Mesenchymal stem cell (in vitro differentiated cells and primary cell): ENCODE data around the gene C5orf52. TPM values are rescaled to one million over a fixed set of nuclear protein-coding genes. Genes with fewer than 3 reads are reported as not detected.

Source experiments
- DNase-seq: peaks from one replicate; pipeline ENCODE4 v3.0.0-alpha.2; 2013
- H2AFZ ChIP-seq: one replicate; pipeline ENCODE4 v1.6.1; 2013; ENCODE audit warnings: low read depth, mild to moderate bottlenecking, control low read depth, inconsistent platforms, low read length, moderate library complexity
- H2AK5ac ChIP-seq: 2 replicates; pipeline ENCODE4 v1.6.1; 2013; ENCODE audit warnings: low read length, moderate library complexity, mild to moderate bottlenecking, inconsistent platforms; ENCODE audit not compliant: severe bottlenecking
- H2BK120ac ChIP-seq: one replicate; pipeline ENCODE4 v1.6.1; 2013; ENCODE audit warnings: low read depth, mild to moderate bottlenecking, inconsistent platforms, low read length, moderate library complexity
- H2BK12ac ChIP-seq, 2 experiments: one replicate each; pipeline ENCODE4 v1.6.1; 2013; ENCODE audit warnings: inconsistent platforms in 2 of 2, low read length in 2 of 2, mild to moderate bottlenecking in 2 of 2, moderate library complexity in 2 of 2, control low read depth in 1 of 2
- H2BK15ac ChIP-seq: one replicate; pipeline ENCODE4 v1.6.1; 2013; ENCODE audit warnings: mild to moderate bottlenecking, low read depth, inconsistent platforms; ENCODE audit not compliant: poor library complexity, severe bottlenecking
- H2BK5ac ChIP-seq: 2 replicates; pipeline ENCODE4 v1.6.1; 2013; ENCODE audit warnings: low read depth, mild to moderate bottlenecking, low read length, control low read depth, inconsistent platforms; ENCODE audit not compliant: poor library complexity, severe bottlenecking
- H3K14ac ChIP-seq, 2 experiments: one replicate each; pipeline ENCODE4 v1.6.1; 2013; ENCODE audit warnings: inconsistent platforms in 2 of 2, low read length in 2 of 2, control low read depth in 1 of 2, mild to moderate bottlenecking in 1 of 2, moderate library complexity in 1 of 2
- H3K18ac ChIP-seq, 2 experiments: one replicate each; pipeline ENCODE4 v1.6.1; 2013; ENCODE audit warnings: inconsistent platforms in 2 of 2, low read length in 2 of 2, control low read depth in 1 of 2, low read depth in 1 of 2, mild to moderate bottlenecking in 1 of 2
- H3K23ac ChIP-seq, 2 experiments: one replicate each; pipeline ENCODE4 v1.6.1; 2013; ENCODE audit warnings: inconsistent platforms in 2 of 2, low read length in 2 of 2, mild to moderate bottlenecking in 2 of 2, moderate library complexity in 2 of 2, control low read depth in 1 of 2
- H3K27ac ChIP-seq: 2 replicates; pipeline ENCODE4 v1.5.1; 2013; ENCODE audit warnings: mild to moderate bottlenecking, moderate library complexity, low read length, control low read depth, inconsistent platforms; ENCODE audit not compliant: poor library complexity, severe bottlenecking
- H3K27me3 ChIP-seq, 2 experiments: 2 replicates each; pipeline versions ENCODE4 v1.6.1 to v1.7.0; 2013; ENCODE audit warnings: low read length in 2 of 2, mild to moderate bottlenecking in 2 of 2, moderate library complexity in 2 of 2, control low read depth in 1 of 2, inconsistent platforms in 1 of 2; ENCODE audit not compliant: control insufficient read depth in 1 of 2, insufficient read depth in 1 of 2
- H3K36me3 ChIP-seq, 2 experiments: 2 replicates each; pipeline versions ENCODE4 v1.6.1 to v1.7.0; 2013; ENCODE audit warnings: low read length in 2 of 2, control low read depth in 1 of 2, inconsistent platforms in 1 of 2, low read depth in 1 of 2, mild to moderate bottlenecking in 1 of 2; ENCODE audit not compliant: insufficient read depth in 2 of 2, control insufficient read depth in 1 of 2
- H3K4ac ChIP-seq, 2 experiments: one replicate each; pipeline ENCODE4 v1.6.1; 2013; ENCODE audit warnings: inconsistent platforms in 2 of 2, low read length in 2 of 2, mild to moderate bottlenecking in 2 of 2, moderate library complexity in 2 of 2, control low read depth in 1 of 2, low read depth in 1 of 2
- H3K4me1 ChIP-seq: 2 replicates; pipeline ENCODE4 v1.6.1; 2013; ENCODE audit warnings: low read depth, low read length, control low read depth; ENCODE audit not compliant: control insufficient read depth, insufficient read depth
- H3K4me2 ChIP-seq: 2 replicates; pipeline ENCODE4 v1.6.1; 2013; ENCODE audit warnings: low read length, mild to moderate bottlenecking, inconsistent platforms; ENCODE audit not compliant: poor library complexity, severe bottlenecking
- H3K4me3 ChIP-seq, 2 experiments: 2 replicates each; pipeline versions ENCODE4 v1.5.1 to v1.7.0; 2013; ENCODE audit warnings: low read length in 2 of 2, mild to moderate bottlenecking in 2 of 2, control low read depth in 1 of 2, low read depth in 1 of 2; ENCODE audit not compliant: insufficient read depth in 1 of 2
- H3K79me1 ChIP-seq: replicated peaks from 2 replicates; pipeline ENCODE4 v1.6.1; 2013; ENCODE audit warnings: mild to moderate bottlenecking, control low read depth, low read length, inconsistent platforms; ENCODE audit not compliant: poor library complexity, severe bottlenecking
- H3K9ac ChIP-seq: 2 replicates; pipeline ENCODE4 v1.7.0; 2013; ENCODE audit warnings: mild to moderate bottlenecking, low read length, moderate library complexity
- H3K9me3 ChIP-seq: 2 replicates; pipeline ENCODE4 v1.7.0; 2013; ENCODE audit warnings: mild to moderate bottlenecking, low read length; ENCODE audit not compliant: control insufficient read depth
- H4K8ac ChIP-seq: one replicate; pipeline ENCODE4 v1.6.1; 2013; ENCODE audit warnings: inconsistent platforms, mild to moderate bottlenecking, low read length, moderate library complexity
- H4K91ac ChIP-seq: one replicate; pipeline ENCODE4 v1.6.1; 2013; ENCODE audit warnings: mild to moderate bottlenecking, low read length, inconsistent platforms
- WGBS: methylation state at CpG from one replicate; pipeline ENCODE4 v1.1.7; 2013; ENCODE audit warnings: mixed read lengths; 5-methylcytosine and 5-hydroxymethylcytosine counted together
- polyA plus RNA-seq, 2 experiments: library from polyadenylated mRNA; stranded (reverse); fragments of 200-250 nt; gene quantifications; one replicate each; pipeline ENCODE4 v1.2.3, GENCODE V29; 2013

The C5orf52 gene
- polyA plus RNA-seq (2013, experiment 1 of 2): not detected
- not detected for polyA plus RNA-seq (2013, experiment 2 of 2)

GRCh38 chr5:157670662-157671591, at the start of gene C5orf52:
C5orf52 (plus strand) TSS chr5:157671533; CDS start chr5:157671615, 82 bp downstream.
- peaks cover 0 to 31% of the 10 kb centered on the region in 2 experiments for H3K27me3 ChIP-seq
- H2AK5ac ChIP-seq: no peak within 1 kb of the TSS
- no peak within 1 kb of the TSS for H2AFZ ChIP-seq
- no peaks in the 10 kb centered on the region for H3K9me3 ChIP-seq
- H3K18ac ChIP-seq: no peak within 1 kb of the TSS
- no peak within 1 kb of the TSS for H3K14ac ChIP-seq
- peaks cover 0 to 7% of the 10 kb centered on the region in 2 experiments for H3K36me3 ChIP-seq
- H2BK120ac ChIP-seq: no peak within 1 kb of the TSS
- no peak within 1 kb of the TSS for H4K8ac ChIP-seq
- H3K9ac ChIP-seq: peak within 1 kb of the TSS; percentile 76
- WGBS: 97% methylated on average over 56 of the region's 59 CpGs
- no peak within 1 kb of the TSS for H2BK15ac ChIP-seq
- H3K23ac ChIP-seq: no peak within 1 kb of the TSS
- H3K4me2 ChIP-seq: no peak within 1 kb of the TSS
- H3K27ac ChIP-seq: no peak within 1 kb of the TSS
- no peak within 1 kb of the TSS for H3K4ac ChIP-seq
- H3K4me1 ChIP-seq: peaks cover 3% of the 10 kb centered on the region
- H4K91ac ChIP-seq: no peak within 1 kb of the TSS
- no peaks in the 10 kb centered on the region for H3K79me1 ChIP-seq
- H2BK5ac ChIP-seq: no peak within 1 kb of the TSS
- DNase-seq: no peak
- peak within 1 kb of the TSS in 1 of 2 experiments; percentile 81 for H3K4me3 ChIP-seq
- no peak within 1 kb of the TSS for H2BK12ac ChIP-seq

GRCh38 chr5:157624144-157624543, 47.2 kb upstream of the C5orf52 start:
- no peak overlapping the region for H3K14ac ChIP-seq
- no peak overlapping the region for H2BK120ac ChIP-seq
- H3K4me2 ChIP-seq: no peak overlapping the region
- no peak overlapping the region for H2BK5ac ChIP-seq
- no peak overlapping the region for H2BK15ac ChIP-seq
- no peak overlapping the region for H2BK12ac ChIP-seq
- no peaks in the 10 kb centered on the region for H3K4me1 ChIP-seq
- no CpG with 5 or more reads among the region's 2 CpGs for WGBS
- no peaks in the 10 kb centered on the region for H3K9me3 ChIP-seq
- no peaks in the 10 kb centered on the region for H3K79me1 ChIP-seq
- no peak overlapping the region for H2AFZ ChIP-seq
- H3K27me3 ChIP-seq: no peaks in the 10 kb centered on the region
- DNase-seq: no peak
- H4K91ac ChIP-seq: no peak overlapping the region
- no peak overlapping the region for H3K4ac ChIP-seq
- H3K36me3 ChIP-seq: no peaks in the 10 kb centered on the region
- H3K9ac ChIP-seq: no peak overlapping the region
- no peak overlapping the region for H3K18ac ChIP-seq
- H2AK5ac ChIP-seq: no peak overlapping the region
- no peak overlapping the region for H3K27ac ChIP-seq
- no peak overlapping the region for H3K4me3 ChIP-seq
- no peak overlapping the region for H4K8ac ChIP-seq
- no peak overlapping the region for H3K23ac ChIP-seq

- no peaks in the 10 kb centered on the region for H3K79me1 ChIP-seq
- peaks cover 12% of the 10 kb centered on the region for H3K9me3 ChIP-seq
- no peak overlapping the region for H2BK5ac ChIP-seq
- H2AK5ac ChIP-seq: no peak overlapping the region
- WGBS: 92% methylated on average over 6 of the region's 6 CpGs
- H3K36me3 ChIP-seq: no peaks in the 10 kb centered on the region
- H3K14ac ChIP-seq: no peak overlapping the region
- H3K4me1 ChIP-seq: no peaks in the 10 kb centered on the region
- no peak overlapping the region for H2BK120ac ChIP-seq
- H3K18ac ChIP-seq: no peak overlapping the region
- H4K8ac ChIP-seq: no peak overlapping the region
- no peak overlapping the region for H3K4me3 ChIP-seq
- H3K4me2 ChIP-seq: no peak overlapping the region
- H4K91ac ChIP-seq: no peak overlapping the region
- no peak overlapping the region for H2BK12ac ChIP-seq
- H3K23ac ChIP-seq: no peak overlapping the region
- no peak overlapping the region for H3K9ac ChIP-seq
- H3K27ac ChIP-seq: no peak overlapping the region
- no peaks in the 10 kb centered on the region for H3K27me3 ChIP-seq
- no peak overlapping the region for H3K4ac ChIP-seq
- H2BK15ac ChIP-seq: no peak overlapping the region
- DNase-seq: no peak
- H2AFZ ChIP-seq: no peak overlapping the region
Measured at GRCh38 chr5:157626831-157627230, 44.5 kb upstream of the C5orf52 start.

GRCh38 chr5:157630341-157630740, 41.0 kb upstream of the C5orf52 start:
- Histone ChIP-seq H3K36me3 (no peaks in the 10 kb centered on the region), H3K27me3 (no peaks in the 10 kb centered on the region), H3K4me1 (no peaks in the 10 kb centered on the region), H3K4me3 (no peak overlapping the region), H3K9me3 (peaks cover 12% of the 10 kb centered on the region), H2AK5ac (no peak overlapping the region), H2BK120ac (no peak overlapping the region), H3K18ac (no peak overlapping the region), H3K9ac (no peak overlapping the region), H3K27ac (no peak overlapping the region), H2BK5ac (no peak overlapping the region), H3K4ac (no peak overlapping the region), H2AFZ (no peak overlapping the region), H2BK12ac (no peak overlapping the region), H3K23ac (no peak overlapping the region), H3K4me2 (no peak overlapping the region), H4K91ac (no peak overlapping the region), H2BK15ac (no peak overlapping the region), H4K8ac (no peak overlapping the region), H3K79me1 (no peaks in the 10 kb centered on the region), H3K14ac (no peak overlapping the region)
- no peak for DNase-seq
- 100% methylated on average over 2 of the region's 2 CpGs for WGBS
